ENCODE results near the gene VGLL4.
"Not testable (repeated sequence)": the region's sequence is repeated elsewhere in the genome, so short reads cannot be mapped to it uniquely, and the experiment has no call there.

The VGLL4 gene

GRCh38 chr3:11523572-11524101 lies 120.1 kb downstream of the VGLL4 start:
- peak; percentile 36 for DNase-seq

- DNase-seq, result no peak
Measured at GRCh38 chr3:11522953-11523571, 120.7 kb downstream of the VGLL4 start.

GRCh38 chr3:11522398-11522715 lies 121.4 kb downstream of the VGLL4 start:
- DNase-seq, result no peak

GRCh38 chr3:11521167-11521566 lies 122.5 kb downstream of the VGLL4 start:
- DNase-seq, result no peak

GRCh38 chr3:11517601-11518000 lies 126.1 kb downstream of the VGLL4 start:
- no peak for DNase-seq

- no peak for DNase-seq
Measured at GRCh38 chr3:11514191-11514821, 129.4 kb downstream of the VGLL4 start.

- no peak for DNase-seq
Measured at GRCh38 chr3:11513817-11514135, 129.9 kb downstream of the VGLL4 start.

GRCh38 chr3:11513125-11513816 lies 130.4 kb downstream of the VGLL4 start:
- DNase-seq, result not testable (repeated sequence)

- DNase-seq, result not testable (repeated sequence)
Measured at GRCh38 chr3:11511606-11512005, 132.1 kb downstream of the VGLL4 start.

GRCh38 chr3:11510356-11510755 lies 133.4 kb downstream of the VGLL4 start:
- DNase-seq, result no peak

- no peak for DNase-seq
Measured at GRCh38 chr3:11510001-11510340, 133.7 kb downstream of the VGLL4 start.

GRCh38 chr3:11509173-11510000 lies 134.3 kb downstream of the VGLL4 start:
- DNase-seq, result no peak

GRCh38 chr3:11508346-11509172 lies 135.2 kb downstream of the VGLL4 start:
- DNase-seq, result peak; percentile 77

GRCh38 chr3:11507719-11508118 lies 136.0 kb downstream of the VGLL4 start:
- DNase-seq, result no peak

All from eye (tissue), 1 donor.